GM23338 (cell line): ENCODE data around the gene PSORS1C2.
"Not testable (repeated sequence)": the region's sequence is repeated elsewhere in the genome, so short reads cannot be mapped to it uniquely, and the experiment has no call there.

Experiments
- EZH2 ChIP-seq: fragments of 200-600 bp; sonication (generic); IDR thresholded peaks from one replicate; pipeline ENCODE4 v1.8.0; 2017; ENCODE audit warnings: antibody characterized with exemption, mild to moderate bottlenecking, low read depth; ENCODE audit not compliant: unreplicated experiment
- EZH2phosphoT487 ChIP-seq: fragments of 200-600 bp; sonication (generic); IDR thresholded peaks from one replicate; pipeline ENCODE4 v1.8.1; 2018; ENCODE audit warnings: antibody characterized with exemption; ENCODE audit not compliant: unreplicated experiment
- POLR2AphosphoS5 ChIP-seq: IDR thresholded peaks from 2 replicates; pipeline ENCODE4 v1.6.1; 2016; ENCODE audit warnings: antibody characterized with exemption, low read depth
- TF ChIP-seq, protein P1 (sequence below), 2 experiments: fragments of 200-600 bp in 1 of 2; sonication (generic) in 1 of 2; conservative IDR thresholded peaks; 2 replicates each; pipeline versions ENCODE4 v1.5.1 to v1.6.1; 2016 to 2017; ENCODE audit warnings: antibody characterized with exemption in 2 of 2, low read depth in 2 of 2, mild to moderate bottlenecking in 2 of 2, moderate library complexity in 1 of 2
- TF ChIP-seq, protein P2 (sequence below): IDR thresholded peaks from 2 replicates; pipeline ENCODE4 v1.6.1; 2016; ENCODE audit warnings: antibody characterized with exemption
- TF ChIP-seq, protein P3 (sequence below): fragments of 250-450 bp; sonication (Bioruptor Pico); IDR thresholded peaks from 2 replicates; pipeline ENCODE4 v1.5.0; 2020; ENCODE audit warnings: mild to moderate bottlenecking, moderate library complexity

DNA sequence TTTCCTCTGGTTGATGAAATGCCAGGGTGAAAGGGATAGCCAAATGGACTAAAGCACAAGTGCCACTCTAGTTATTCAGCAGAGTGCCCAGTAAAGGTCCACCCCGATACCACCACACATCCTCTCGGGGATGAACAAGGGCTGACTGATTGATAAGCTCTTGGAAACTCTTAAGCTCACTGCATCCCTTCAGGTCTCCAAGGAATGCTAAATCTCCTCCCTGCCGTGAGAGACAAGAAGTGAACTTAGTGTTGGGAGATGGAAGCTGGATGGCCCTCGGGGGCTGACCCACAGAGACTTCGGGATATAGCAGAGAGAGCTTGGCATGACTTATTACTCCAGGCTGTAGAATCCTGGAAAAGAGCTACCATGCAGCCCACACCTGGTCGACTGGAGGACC is 45.0 kb upstream of the PSORS1C2 start:
- TF ChIP-seq, protein P1, sequence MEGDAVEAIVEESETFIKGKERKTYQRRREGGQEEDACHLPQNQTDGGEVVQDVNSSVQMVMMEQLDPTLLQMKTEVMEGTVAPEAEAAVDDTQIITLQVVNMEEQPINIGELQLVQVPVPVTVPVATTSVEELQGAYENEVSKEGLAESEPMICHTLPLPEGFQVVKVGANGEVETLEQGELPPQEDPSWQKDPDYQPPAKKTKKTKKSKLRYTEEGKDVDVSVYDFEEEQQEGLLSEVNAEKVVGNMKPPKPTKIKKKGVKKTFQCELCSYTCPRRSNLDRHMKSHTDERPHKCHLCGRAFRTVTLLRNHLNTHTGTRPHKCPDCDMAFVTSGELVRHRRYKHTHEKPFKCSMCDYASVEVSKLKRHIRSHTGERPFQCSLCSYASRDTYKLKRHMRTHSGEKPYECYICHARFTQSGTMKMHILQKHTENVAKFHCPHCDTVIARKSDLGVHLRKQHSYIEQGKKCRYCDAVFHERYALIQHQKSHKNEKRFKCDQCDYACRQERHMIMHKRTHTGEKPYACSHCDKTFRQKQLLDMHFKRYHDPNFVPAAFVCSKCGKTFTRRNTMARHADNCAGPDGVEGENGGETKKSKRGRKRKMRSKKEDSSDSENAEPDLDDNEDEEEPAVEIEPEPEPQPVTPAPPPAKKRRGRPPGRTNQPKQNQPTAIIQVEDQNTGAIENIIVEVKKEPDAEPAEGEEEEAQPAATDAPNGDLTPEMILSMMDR (conservative IDR thresholded peaks at IDR 0.05; ENCODE audit: low read depth in 2 of 2), result not testable (repeated sequence)
- TF ChIP-seq, protein P2, sequence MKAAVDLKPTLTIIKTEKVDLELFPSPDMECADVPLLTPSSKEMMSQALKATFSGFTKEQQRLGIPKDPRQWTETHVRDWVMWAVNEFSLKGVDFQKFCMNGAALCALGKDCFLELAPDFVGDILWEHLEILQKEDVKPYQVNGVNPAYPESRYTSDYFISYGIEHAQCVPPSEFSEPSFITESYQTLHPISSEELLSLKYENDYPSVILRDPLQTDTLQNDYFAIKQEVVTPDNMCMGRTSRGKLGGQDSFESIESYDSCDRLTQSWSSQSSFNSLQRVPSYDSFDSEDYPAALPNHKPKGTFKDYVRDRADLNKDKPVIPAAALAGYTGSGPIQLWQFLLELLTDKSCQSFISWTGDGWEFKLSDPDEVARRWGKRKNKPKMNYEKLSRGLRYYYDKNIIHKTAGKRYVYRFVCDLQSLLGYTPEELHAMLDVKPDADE, result not testable (repeated sequence)
- TF ChIP-seq POLR2AphosphoS5, EZH2phosphoT487, EZH2: not testable (repeated sequence)
- TF ChIP-seq, protein P3, sequence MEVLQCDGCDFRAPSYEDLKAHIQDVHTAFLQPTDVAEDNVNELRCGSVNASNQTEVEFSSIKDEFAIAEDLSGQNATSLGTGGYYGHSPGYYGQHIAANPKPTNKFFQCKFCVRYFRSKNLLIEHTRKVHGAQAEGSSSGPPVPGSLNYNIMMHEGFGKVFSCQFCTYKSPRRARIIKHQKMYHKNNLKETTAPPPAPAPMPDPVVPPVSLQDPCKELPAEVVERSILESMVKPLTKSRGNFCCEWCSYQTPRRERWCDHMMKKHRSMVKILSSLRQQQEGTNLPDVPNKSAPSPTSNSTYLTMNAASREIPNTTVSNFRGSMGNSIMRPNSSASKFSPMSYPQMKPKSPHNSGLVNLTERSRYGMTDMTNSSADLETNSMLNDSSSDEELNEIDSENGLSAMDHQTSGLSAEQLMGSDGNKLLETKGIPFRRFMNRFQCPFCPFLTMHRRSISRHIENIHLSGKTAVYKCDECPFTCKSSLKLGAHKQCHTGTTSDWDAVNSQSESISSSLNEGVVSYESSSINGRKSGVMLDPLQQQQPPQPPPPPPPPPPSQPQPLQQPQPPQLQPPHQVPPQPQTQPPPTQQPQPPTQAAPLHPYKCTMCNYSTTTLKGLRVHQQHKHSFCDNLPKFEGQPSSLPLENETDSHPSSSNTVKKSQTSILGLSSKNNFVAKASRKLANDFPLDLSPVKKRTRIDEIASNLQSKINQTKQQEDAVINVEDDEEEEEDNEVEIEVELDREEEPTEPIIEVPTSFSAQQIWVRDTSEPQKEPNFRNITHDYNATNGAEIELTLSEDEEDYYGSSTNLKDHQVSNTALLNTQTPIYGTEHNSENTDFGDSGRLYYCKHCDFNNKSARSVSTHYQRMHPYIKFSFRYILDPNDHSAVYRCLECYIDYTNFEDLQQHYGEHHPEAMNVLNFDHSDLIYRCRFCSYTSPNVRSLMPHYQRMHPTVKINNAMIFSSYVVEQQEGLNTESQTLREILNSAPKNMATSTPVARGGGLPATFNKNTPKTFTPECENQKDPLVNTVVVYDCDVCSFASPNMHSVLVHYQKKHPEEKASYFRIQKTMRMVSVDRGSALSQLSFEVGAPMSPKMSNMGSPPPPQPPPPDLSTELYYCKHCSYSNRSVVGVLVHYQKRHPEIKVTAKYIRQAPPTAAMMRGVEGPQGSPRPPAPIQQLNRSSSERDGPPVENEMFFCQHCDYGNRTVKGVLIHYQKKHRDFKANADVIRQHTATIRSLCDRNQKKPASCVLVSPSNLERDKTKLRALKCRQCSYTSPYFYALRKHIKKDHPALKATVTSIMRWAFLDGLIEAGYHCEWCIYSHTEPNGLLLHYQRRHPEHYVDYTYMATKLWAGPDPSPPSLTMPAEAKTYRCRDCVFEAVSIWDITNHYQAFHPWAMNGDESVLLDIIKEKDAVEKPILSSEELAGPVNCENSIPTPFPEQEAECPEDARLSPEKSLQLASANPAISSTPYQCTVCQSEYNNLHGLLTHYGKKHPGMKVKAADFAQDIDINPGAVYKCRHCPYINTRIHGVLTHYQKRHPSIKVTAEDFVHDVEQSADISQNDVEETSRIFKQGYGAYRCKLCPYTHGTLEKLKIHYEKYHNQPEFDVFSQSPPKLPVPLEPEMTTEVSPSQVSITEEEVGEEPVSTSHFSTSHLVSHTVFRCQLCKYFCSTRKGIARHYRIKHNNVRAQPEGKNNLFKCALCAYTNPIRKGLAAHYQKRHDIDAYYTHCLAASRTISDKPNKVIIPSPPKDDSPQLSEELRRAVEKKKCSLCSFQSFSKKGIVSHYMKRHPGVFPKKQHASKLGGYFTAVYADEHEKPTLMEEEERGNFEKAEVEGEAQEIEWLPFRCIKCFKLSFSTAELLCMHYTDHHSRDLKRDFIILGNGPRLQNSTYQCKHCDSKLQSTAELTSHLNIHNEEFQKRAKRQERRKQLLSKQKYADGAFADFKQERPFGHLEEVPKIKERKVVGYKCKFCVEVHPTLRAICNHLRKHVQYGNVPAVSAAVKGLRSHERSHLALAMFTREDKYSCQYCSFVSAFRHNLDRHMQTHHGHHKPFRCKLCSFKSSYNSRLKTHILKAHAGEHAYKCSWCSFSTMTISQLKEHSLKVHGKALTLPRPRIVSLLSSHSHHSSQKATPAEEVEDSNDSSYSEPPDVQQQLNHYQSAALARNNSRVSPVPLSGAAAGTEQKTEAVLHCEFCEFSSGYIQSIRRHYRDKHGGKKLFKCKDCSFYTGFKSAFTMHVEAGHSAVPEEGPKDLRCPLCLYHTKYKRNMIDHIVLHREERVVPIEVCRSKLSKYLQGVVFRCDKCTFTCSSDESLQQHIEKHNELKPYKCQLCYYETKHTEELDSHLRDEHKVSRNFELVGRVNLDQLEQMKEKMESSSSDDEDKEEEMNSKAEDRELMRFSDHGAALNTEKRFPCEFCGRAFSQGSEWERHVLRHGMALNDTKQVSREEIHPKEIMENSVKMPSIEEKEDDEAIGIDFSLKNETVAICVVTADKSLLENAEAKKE (CRISPR knock-in tag), result not testable (repeated sequence)
